ENCODE results near the gene SGK1. TPM values are rescaled to one million over a fixed set of nuclear protein-coding genes. Genes with fewer than 3 reads are reported as not detected.

The SGK1 gene
- total and polyA plus RNA-seq, 10 of the 15 experiments (the other 5 are each of a cell fraction or from before 2014, with no cell fraction given) = 0.62 to 5.1 (median 2.9) TPM

- TF ChIP-seq, protein P1, sequence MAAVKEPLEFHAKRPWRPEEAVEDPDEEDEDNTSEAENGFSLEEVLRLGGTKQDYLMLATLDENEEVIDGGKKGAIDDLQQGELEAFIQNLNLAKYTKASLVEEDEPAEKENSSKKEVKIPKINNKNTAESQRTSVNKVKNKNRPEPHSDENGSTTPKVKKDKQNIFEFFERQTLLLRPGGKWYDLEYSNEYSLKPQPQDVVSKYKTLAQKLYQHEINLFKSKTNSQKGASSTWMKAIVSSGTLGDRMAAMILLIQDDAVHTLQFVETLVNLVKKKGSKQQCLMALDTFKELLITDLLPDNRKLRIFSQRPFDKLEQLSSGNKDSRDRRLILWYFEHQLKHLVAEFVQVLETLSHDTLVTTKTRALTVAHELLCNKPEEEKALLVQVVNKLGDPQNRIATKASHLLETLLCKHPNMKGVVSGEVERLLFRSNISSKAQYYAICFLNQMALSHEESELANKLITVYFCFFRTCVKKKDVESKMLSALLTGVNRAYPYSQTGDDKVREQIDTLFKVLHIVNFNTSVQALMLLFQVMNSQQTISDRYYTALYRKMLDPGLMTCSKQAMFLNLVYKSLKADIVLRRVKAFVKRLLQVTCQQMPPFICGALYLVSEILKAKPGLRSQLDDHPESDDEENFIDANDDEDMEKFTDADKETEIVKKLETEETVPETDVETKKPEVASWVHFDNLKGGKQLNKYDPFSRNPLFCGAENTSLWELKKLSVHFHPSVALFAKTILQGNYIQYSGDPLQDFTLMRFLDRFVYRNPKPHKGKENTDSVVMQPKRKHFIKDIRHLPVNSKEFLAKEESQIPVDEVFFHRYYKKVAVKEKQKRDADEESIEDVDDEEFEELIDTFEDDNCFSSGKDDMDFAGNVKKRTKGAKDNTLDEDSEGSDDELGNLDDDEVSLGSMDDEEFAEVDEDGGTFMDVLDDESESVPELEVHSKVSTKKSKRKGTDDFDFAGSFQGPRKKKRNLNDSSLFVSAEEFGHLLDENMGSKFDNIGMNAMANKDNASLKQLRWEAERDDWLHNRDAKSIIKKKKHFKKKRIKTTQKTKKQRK (IDR thresholded peaks at IDR 0.05; ENCODE audit: low read depth, low read length) = no peak
- no peak for TF ChIP-seq BCLAF1 (IDR thresholded peaks at IDR 0.05)
- TF ChIP-seq RAD51 (IDR thresholded peaks at IDR 0.05) = no peak
These were observed 198.4 kb downstream of the SGK1 start (continued) for GRCh38 chr6:134119486-134119885.

Small RNAs within 50 kb of the gene (small RNA-seq; reads per million reads assigned to genes)
- gene RF00019 (not detected), gene RN7SL408P (not detected), gene RNA5SP218 (4.1 reads per million, percentile 84 among the genes with 10 or more reads in this experiment), gene RPS29P32 (not detected)
